Caki2 (cell line): ENCODE data around the gene TMPRSS13. TPM values are rescaled to one million over a fixed set of nuclear protein-coding genes. Genes with fewer than 3 reads are reported as not detected.

Experiments
- DNase-seq: peaks from one replicate; pipeline ENCODE4 v3.0.0-alpha.2; 2015; ENCODE audit warnings: low read depth
- in situ Hi-C: cut with HindIII; loops from 2 replicates; pipeline ENCODE4 v1.10.0; 2016; ENCODE audit warnings: low sequenced_read_pairs, low pct_unique_long_range_greater_than_20kb, mixed read lengths
- total RNA-seq: library from RNA; depleted of rRNA; stranded (reverse); fragments of >200 nt; shearing (Covaris generic); gene quantifications from 2 replicates; pipeline ENCODE4 v1.2.3, GENCODE V29; 2014; ENCODE audit warnings: low replicate concordance

TMPRSS13 gene
- total RNA-seq, 1 experiment from 2014 or later = not detected

DNA sequence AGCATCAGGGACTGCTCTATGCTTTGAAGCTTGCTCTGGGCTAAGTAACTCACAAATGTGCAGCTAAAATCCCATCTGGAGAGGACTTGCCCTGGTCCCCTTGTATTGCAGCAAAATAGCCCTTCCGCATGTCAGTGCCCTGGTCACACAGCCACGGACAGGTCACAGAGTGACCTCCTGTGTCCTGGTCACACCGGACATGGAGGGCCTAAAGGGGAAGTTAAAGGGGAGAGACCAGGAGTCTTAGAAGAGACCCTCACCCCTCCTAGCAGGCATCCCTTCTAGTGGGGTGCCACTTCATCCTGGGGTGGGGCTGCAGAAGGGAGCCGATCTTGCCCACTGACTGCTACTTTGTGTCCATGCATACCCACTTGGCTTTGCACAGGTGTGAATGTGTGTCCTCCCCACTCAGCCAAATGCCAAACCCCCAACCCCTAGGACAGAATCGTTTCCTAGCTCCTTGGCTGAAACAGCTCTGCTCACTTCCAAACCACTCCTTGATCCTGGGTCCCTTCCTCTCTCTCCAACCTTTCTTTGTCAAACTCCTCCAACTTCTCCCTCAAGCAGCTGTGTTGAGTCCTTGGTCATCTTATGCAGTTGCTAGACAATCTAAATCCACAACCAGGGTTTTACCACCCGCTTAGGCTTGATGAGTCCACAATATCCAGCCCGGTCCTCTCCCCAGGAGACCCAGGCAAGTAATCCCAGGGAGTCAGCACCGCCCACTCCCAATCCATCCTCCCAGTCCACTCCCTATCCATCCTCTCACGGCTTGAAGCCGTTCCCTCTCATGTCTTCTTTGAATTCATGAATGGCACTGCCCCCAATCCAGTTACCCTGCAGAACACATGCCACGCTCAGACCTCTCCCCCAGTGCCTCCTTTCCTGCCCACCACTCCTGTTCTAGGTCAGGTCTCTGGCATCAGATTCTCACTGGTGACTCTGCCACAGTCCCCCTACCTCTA is 49.4 kb downstream of the TMPRSS13 start:
- in situ Hi-C loops = no loop called here
- DNase-seq = no peak

DNA sequence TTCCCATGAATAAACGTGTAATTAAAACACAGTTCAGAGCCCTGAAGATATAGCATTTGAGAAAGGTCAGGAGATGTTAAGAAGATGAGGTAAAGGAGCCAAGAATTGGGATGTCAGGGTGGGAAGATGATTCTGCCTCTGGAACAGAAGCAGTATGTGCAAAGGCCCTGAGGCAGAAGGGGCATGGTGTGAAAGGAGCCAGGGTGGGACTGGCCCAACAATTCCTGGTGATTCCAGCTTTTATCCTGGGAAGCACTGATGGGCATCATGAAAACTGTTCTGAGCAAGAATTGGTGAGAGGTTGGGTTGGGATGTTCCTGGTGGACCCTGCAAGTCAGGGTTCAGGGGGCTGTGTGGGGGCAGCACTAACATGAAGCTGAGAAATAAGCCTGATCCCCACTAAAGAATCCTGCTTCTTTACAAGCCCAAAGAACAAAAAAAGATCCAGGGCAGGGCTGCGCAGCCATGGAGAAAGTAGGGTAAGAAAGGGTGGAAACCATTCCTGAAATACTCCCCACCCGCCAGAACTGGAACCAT is 50.2 kb downstream of the TMPRSS13 start:
- in situ Hi-C loops = no loop called here
- DNase-seq = no peak

DNA sequence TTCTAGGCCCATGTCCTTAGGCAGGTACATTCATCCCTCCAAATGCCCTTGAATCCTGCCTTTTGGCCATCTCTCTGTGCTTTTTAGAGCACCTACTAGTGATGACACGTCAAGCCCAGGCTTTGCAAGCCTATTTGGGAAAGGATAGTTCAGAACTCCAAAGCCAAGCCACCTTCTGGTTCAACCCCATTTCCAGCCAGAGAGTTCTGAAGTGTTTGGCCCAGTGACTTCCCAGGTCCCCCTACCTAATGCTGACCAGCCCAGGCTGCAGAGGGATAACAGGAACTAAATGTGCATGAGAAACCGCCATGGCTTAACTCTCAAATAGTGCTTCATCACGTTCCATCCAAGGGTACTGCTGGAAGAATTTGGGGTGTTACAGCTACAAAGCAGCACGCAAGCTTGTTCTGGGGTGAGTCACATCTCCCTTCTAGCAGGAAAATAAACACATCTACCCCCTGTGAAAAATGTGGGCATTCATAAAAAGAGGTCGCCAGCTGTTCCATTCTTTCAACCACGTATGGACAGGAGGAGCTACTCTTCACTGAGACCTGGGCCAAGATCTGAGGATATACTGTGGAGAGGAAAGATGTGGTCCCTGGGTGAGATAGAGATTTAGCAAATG is 50.8 kb downstream of the TMPRSS13 start:
- in situ Hi-C loops = no loop called here
- DNase-seq = no peak

DNA sequence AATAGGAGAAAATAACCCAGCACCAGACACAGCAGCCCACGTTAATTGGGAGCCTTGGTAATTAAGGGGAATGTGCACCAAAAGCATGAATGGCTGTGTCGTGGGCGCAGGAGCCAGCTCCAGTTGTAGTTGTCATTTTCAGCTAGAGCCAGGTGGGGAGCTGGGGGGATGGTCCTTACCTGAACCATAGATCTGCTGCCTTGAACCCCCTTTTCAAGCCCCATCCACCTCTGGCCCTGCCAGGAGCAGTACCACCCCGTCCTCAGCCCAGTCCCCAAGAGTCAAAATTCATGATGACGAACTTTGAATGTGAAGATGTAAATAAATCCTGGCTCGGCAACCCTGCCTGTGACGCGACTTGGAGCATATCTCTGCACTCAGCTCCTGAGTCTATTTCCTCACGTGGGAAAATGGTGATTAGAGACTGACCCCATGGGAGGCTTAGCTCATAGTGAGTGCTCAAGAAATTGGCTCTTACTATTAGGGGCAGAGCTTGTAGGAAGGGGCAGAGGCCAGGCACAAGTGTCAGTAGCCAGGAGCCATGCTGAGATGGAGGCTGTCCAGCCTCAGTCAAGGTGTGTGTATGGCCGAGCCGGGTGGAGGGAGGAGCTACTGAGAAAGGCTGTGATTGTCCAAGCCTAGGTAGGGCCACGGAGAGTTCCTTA is 52.0 kb downstream of the TMPRSS13 start:
- DNase-seq = no peak
- in situ Hi-C loops = no loop called here

DNA sequence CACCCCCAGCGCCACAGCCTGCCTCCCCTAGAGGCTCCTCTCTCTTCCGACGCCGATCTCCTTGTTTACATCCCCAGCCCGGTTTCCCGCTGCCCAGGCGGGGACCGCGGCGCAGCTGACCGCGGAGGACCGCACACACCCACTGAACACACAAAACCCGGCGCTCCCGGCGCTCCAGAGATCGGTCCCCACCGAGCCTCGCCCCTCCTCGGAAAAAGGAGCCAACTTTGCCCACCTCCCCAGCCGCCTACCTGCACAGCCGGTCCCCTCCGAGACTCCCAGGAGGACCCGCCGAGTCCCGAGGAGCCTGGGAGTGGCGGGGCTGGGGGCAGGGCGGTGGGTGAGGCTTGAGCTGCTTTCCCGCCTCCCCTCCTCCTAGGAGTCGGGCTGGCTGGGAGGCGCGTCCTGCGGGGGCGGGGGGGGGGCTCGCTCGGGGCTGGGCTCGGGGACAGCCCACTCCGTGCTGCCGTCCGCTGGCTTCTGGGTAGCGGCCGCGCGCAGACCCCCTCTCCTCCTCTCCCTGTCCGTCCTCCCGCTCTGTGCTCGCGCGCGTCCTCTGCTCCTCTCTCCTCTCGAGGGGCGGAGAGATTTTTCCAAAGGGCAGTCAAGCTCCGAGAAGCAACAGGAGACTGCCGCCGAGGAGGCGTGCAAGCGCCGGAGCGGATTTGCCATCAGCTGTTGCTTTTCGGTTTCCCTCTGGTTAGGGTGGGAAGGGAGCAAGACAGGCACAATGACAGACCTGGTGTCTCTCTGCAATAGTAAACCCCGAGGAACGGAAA is 52.7 kb downstream of the TMPRSS13 start, which contains the start of gene FXYD6:
Gene FXYD6 (minus strand): TSS at position 318 of the 779 bp plus-strand sequence. CDS start 33,882 bp downstream, outside the sequence.
- no peak for DNase-seq
- in situ Hi-C loops = no loop called here

DNA sequence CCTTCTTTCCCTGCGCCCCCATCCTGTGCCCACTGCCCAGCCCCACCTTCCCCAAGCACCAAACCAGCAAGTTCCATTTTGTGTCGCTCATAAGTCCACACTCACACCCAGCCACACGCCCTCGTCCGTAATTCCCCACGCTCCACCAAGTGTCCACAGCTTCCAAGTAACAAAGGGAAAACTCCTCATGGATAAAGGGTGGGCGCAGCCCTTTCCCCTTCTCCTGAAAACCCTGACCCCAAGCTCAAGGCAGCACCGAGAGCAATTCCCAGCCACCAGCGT is 53.2 kb downstream of the TMPRSS13 start:
- in situ Hi-C loops = no loop called here
- no peak for DNase-seq

DNA sequence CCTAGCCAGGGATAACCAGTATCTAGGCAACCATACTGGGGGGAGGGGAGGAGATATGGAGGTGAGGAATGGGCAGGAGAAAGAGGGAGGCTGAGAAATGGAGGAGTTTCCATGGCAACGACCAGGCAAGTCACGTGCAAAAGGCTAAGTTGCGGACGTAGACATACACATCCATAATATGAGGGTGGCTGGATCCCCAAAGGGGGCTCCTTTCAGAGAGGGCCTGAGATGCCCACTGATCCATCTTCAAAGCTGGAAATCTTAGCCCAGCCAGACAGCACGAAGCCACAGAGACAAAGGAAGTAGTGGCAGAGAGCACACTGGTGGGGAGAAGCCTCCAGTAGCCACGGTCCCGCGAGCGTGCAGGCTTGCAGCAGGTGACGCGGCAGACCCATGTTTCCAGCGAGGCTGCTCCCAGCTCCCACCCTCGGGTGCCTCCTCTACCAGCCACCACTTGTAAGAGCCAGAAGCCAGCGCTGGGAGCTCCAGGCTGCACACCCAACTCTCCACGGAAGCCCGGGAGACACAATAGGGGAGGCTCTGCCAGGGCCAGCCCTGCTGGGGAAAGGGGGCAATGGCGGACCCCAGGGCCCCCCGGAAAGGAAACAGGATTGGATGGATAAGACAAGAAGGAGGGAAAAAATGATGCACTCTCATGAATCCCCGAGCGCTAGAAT is 53.7 kb downstream of the TMPRSS13 start:
- no peak for DNase-seq
- in situ Hi-C loops = no loop called here

DNA sequence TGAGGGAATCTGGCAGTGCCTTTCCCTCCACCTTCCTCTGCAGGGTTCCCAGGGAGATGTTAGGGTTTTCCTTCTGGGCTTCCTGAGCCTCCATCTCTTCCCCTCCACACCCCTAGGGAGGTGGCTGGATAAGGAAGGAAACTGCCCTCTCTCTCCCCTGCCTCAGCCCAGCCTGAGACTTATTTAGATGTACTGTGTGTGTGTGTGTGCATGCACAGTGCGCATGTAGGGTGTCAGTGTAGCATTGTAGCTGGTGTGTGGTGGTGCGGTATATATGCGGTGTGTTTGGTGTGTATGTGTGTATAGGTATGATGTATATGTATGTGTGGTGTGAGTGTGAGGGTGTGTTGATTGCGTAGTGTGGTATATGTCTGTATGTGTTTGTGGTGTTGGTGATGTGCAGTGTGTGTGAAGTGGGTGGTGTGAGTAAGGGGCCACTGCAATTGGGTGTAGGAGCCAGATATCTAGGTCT is 54.3 kb downstream of the TMPRSS13 start:
- in situ Hi-C loops = no loop called here
- DNase-seq = no peak

DNA sequence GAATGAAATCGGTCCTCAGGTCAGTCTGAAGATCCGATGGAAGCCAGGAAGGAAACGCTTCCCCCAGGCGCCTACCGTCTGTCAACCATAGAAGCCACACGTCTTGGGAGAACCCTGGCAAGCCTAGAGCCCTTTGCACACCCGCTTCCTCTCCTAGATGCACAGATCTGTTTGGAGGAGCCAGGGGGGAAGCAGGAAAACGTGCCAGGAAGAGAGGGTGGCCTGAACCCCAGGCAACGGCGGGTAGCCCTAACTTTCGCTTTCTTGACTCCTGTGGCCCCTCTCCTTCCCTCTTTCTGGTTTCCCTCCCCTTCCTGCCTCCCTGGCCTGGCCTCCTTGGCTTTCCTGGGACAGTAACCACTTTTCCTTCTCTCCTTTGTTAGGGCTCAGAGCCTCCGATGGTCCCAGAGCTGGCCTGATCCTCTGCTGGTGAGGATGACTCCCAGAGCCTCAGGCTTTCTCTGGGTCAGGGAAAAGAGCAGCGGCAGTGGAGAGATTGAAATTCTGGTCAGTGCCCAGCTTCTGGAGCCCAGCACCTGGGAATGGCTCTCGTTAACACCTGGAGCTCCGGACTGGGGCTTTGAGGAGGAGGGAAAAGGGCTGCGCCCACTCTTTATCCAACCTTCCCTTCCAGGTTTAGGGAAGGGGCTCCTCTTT is 54.8 kb downstream of the TMPRSS13 start:
- DNase-seq = no peak
- in situ Hi-C loops = no loop called here

DNA sequence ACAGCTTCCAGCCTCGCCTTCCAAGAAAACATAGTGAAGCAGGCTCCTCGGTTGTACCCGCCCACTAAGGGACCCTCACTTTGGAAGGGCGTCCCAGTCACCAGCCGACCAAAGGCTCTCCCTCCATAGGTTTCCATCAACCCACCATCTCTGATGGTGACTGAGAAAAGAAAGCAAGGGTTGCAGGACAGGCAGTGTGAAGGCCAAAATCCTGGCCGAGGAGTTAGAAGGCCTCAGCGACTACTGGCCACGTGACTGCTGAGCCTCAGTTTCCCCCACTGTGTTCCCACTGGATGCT is 55.4 kb downstream of the TMPRSS13 start:
- DNase-seq = no peak
- in situ Hi-C loops = no loop called here

DNA sequence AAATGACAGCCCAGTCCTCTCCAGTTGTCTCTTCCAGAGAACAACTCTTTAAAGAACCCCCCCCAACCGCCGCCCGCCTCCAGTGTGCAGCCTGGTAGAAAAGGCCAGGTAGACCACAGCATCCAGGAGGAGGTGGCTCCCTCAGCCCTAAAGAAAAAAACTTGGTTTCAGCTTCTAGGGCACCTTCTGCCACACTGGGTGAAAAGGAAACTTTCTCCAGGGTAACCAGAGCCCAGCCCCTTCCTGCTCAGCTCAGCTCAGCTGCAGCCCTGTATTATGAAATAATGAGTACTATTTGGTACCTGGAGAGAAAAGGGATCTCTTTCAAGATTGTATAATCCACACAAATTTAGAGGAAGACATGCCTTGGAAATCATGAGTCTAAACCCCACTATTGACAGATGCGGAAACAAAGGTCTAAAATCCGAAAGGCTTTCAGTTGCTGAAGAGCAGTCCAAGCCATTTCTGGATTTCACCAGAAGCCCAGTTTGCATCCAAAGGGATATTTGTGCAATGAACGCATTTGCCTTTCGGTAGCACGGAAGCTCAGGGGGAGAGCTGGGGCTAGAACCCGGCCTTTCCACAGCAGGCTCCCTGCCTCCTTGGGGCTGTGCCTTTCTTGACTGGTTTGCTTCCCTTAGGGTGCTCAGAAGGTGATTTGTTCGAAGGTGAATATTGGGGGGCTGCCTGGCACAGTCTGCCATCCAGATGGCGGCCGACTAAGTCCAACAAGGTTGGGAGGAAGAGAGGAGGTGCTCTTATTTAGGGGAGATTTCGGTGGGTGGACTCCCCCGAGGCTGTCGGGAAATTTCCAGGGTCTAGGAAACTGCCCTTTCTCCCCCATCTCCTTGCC is 56.0 kb downstream of the TMPRSS13 start:
- in situ Hi-C loops = no loop called here
- DNase-seq = no peak

DNA sequence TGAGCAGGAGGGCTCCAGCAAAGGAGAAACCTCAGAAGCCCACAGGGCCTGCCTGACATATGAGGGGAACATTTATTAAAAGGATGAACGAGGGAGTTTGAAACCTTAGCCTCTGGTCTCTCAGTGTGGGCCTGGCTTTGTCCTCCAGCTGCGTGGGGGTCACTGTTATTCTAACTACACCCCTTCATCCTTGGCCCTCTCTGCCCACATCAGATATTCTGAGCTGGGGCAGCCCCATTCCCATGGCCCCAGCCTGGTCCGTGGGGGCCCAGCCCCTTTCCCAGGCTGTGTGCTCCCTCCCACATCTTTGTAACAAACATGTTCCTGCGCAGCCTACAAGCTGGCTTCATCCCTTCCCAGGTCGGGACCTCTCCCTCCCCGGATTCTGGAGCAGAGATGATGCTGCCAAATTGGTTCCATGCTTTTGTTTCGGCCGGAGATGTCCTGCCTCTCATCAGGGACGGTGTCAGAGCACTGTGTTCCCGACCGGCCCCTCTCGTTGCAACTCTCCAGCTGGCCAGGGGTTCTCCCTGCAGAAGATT is 56.7 kb downstream of the TMPRSS13 start:
- DNase-seq = no peak
- in situ Hi-C loops = no loop called here

DNA sequence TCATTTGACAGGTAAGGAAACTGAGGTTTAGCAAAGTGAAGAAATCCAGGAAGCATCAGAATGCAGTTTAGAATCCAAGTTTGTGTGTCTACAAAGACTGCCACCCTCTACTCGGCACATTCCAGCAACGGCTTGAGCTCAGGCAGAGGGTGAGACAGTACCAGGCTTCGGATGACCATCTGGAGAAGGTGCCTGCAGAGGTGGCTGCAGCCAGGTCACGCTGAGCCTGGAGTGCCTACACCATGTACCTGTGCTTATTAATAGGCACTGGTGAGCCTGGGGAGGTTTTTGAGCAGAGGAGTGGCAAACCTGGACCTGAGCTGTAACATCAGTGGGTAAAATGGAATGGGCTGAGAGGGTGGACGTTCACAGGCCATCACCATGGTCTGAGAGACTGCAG is 57.4 kb downstream of the TMPRSS13 start:
- no peak for DNase-seq

DNA sequence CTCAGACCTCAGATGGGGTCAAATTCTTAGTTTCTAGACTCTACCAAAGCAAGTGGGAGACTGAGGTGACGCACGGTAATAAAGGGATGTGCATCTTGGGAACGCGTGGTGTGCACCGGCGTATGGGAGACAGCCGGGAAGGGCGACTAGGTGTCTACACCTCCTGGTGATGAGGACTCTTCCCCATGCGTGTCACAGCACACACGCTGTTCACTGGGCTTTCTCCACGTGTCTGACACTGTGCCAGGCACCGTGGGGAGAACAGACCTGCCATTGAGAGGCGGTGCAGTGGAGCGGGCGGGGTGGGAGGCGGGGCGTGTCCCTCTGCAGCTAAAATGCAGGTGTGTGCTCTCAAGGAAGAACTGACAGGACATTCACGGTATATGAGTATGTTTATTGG is 58.0 kb downstream of the TMPRSS13 start:
- no peak for DNase-seq
- in situ Hi-C loops = no loop called here

More for the DNA sequence above, 57.4 kb downstream of the TMPRSS13 start:
- in situ Hi-C loops = no loop called here

DNA sequence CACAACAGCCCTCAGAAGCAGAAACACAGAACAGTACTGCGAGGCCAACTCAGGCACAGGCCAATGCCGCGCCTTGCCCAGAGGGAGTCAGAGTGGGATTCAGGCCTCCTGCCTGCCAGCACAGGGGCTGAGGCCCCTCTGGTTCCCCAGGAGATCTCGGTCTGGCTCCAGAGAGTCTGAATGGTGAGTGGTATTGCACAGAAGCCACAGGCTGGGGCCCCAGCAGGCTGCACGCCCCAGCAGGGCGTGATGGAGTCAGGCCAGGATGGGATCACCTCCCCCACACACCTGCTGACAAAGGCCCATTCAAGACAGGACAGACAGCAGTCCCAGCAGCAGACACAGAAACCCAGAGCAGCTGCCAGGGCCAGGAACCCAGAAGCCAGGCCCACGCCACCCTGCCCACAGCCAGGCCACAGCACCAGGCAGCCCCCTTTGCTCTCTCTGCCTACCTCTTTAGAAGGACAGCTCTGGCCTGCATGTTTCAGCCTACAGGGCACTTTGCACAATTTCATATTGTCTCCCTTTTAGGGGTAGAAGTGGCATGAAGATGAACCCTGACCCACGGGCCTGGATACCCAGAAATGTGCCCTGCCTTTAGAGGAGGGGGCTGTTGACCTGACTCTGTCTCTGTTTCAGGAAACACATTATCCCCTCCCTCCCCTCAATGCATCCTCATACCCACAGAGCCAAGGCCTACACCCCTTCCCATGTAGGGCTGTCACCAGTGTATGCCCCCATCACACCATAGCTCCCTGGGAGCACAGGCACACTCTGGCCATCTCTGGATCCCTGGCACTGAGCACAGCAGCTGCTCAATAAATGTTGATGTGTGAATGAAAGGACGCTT is 58.9 kb downstream of the TMPRSS13 start:
- no peak for DNase-seq
- in situ Hi-C loops = no loop called here
